Ectodermal cell (in vitro differentiated cells): ENCODE measurements around the gene VSIR. TPM values are rescaled to one million over a fixed set of nuclear protein-coding genes. Genes with fewer than 3 reads are reported as not detected.
A peak's percentile ranks its signal among the peaks of the same experiment; 100 is the strongest.

ENCODE experiments used
- H3K27ac ChIP-seq: 2 replicates; pipeline ENCODE4 v1.7.0; 2013; ENCODE audit warnings: mild to moderate bottlenecking, low read depth, low read length; ENCODE audit not compliant: insufficient read depth, poor library complexity, severe bottlenecking
- H3K27me3 ChIP-seq: 2 replicates; pipeline ENCODE4 v1.7.0; 2013; ENCODE audit warnings: mild to moderate bottlenecking, low read length; ENCODE audit not compliant: insufficient read depth, control insufficient read depth, poor library complexity, severe bottlenecking
- H3K36me3 ChIP-seq: one replicate; pipeline ENCODE4 v1.7.0; 2013; ENCODE audit warnings: low read length; ENCODE audit not compliant: control insufficient read depth, insufficient read depth
- H3K4me1 ChIP-seq: one replicate; pipeline ENCODE4 v1.7.0; 2013; ENCODE audit warnings: low read length; ENCODE audit not compliant: control insufficient read depth, insufficient read depth
- H3K4me3 ChIP-seq: 2 replicates; pipeline ENCODE4 v1.7.0; 2013; ENCODE audit warnings: low read depth, low read length, control low read depth; ENCODE audit not compliant: insufficient read depth
- H3K9me3 ChIP-seq: 2 replicates; pipeline ENCODE4 v1.7.0; 2013; ENCODE audit warnings: mild to moderate bottlenecking, low read length, moderate library complexity; ENCODE audit not compliant: control insufficient read depth
- WGBS, 2 experiments: methylation state at CpG; one replicate each; pipeline ENCODE4 v1.1.7; 2013; ENCODE audit warnings: missing lambda C conversion rate in 2 of 2; 5-methylcytosine and 5-hydroxymethylcytosine counted together
- polyA plus RNA-seq, 4 experiments: library from polyadenylated mRNA; stranded (reverse); fragments of 50-300 nt; gene quantifications; one replicate each; pipeline ENCODE4 v1.2.3, GENCODE V29; 2013

The VSIR gene
- 0.67 TPM for polyA plus RNA-seq (2013, experiment 1 of 4)
- 0.16 TPM for polyA plus RNA-seq (2013, experiment 2 of 4)
- 0.64 TPM for polyA plus RNA-seq (2013, experiment 3 of 4)
- 0.69 TPM for polyA plus RNA-seq (2013, experiment 4 of 4)

DNA sequence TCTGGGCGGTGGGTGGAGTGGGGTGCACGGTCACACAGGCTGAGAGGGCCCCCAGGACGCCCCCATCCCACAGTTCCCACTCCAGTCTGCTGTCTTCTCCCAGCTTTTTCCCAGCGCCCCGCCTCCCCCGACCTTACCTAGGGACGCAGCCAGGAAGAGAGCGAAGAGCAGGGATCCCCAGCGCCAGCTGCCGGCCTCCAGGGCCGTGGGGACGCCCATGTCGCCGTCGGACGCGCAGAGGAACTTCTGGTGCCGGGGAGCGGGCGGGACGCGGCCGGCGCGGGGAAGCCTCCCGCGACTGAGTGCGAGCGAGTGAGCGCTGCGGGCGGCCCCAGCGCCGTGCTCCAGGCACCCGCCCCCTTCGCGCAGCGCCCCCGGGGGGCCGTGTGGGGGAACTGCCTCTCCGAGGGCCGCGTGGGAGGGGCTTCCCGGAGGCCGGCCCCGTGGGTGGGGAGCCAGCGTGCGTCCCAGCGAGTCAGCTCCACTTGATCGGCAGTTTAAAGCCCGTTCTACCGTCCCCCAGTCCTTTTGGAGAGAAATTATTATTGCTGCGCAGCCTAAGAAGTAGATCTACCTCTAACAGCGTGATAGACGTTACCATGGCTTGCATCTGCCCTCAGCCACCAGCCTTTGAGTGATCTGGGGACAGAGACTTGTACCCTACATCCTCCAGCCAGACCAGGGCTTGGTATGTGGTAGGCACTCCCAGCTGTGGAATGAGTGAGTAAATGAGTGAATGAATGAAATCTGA, at the start of gene VSIR:
Gene VSIR, minus strand, starts transcription at position 300 of the 751 bp plus-strand sequence. Its CDS starts 81 bp downstream, at position 219.
- 6% methylated on average over 55 of the region's 55 CpGs for WGBS, 2 experiments
- H3K27me3 ChIP-seq: peaks cover 36% of the 10 kb centered on the region
- H3K4me3 ChIP-seq: peak within 1 kb of the TSS; percentile 38
- H3K9me3 ChIP-seq: no peaks in the 10 kb centered on the region
- no peak within 1 kb of the TSS for H3K27ac ChIP-seq
- no peaks in the 10 kb centered on the region for H3K36me3 ChIP-seq
- peaks cover 4% of the 10 kb centered on the region for H3K4me1 ChIP-seq

DNA sequence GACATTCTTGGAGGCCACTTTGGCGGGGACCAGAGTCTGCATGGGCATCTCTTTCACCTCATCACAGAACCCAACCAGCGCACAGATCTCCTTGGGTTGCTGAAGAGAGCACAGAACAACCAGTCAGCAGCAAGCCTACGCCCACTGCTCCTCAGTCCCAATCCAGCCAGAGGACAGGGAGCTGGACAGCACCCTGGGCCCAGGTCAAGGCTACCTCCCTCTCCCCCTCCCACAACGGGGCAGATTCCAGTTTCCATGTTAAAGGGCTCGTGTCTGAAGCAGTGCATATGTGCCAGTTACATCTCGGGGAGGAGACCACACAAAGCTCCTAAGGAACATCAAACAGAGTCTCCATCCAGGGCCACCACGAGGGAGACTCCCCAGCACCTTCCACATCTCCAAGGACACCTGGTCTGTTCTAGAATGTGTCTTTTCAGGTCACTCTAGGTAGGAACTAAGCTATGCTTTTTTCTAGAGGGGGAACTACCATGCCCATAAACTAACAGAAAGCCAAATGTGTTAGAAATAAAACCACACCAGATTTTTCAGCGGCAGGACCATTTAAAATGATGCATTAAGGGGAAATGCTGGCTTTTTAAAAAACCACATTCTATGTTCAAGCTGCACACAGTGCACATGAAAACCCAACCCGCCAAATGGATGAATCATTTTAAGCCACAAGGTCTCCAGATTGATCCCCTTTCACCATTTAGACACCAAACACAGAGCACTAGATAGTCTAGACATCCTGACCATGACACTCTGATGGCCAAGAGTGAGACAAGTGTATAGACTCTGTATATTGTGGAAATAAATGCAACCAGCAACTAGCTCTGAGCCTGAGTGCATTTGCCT, 48.8 kb upstream of the VSIR start:
- H3K4me3 ChIP-seq: no peak overlapping the region
- H3K27me3 ChIP-seq: no peaks in the 10 kb centered on the region
- H3K36me3 ChIP-seq: peaks cover 72% of the 10 kb centered on the region
- H3K9me3 ChIP-seq: no peaks in the 10 kb centered on the region
- WGBS, 2 experiments: 96% methylated on average over 9 of the region's 9 CpGs
- no peaks in the 10 kb centered on the region for H3K4me1 ChIP-seq
- no peak overlapping the region for H3K27ac ChIP-seq

DNA sequence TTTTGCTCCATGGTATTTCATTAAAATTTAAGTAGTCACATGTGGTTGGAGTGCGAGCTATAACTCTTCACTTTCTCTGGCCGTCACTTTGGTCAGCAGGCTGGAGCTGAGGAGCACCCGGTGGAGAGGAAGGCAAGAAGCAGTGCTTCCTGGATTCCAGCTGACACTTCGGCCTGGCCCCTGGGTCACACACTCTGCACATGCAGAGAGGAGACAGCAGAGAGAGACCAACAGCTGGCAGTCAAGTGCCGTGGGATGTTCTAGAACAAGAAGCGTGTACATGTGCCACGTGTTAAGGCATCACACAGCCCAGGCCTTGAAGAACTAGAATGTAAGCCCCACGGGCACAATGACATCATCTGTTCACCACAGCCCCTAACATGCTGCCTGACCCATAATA, 47.6 kb upstream of the VSIR start:
- no peak overlapping the region for H3K27ac ChIP-seq
- peaks cover 74% of the 10 kb centered on the region for H3K36me3 ChIP-seq
- WGBS, 2 experiments: 95 to 98% methylated on average over 8 of the region's 8 CpGs
- H3K27me3 ChIP-seq: no peaks in the 10 kb centered on the region
- H3K9me3 ChIP-seq: no peaks in the 10 kb centered on the region
- H3K4me3 ChIP-seq: no peak overlapping the region
- no peaks in the 10 kb centered on the region for H3K4me1 ChIP-seq

GRCh38 chr10:71819985-71820384, 46.7 kb upstream of the VSIR start:
- H3K9me3 ChIP-seq: no peaks in the 10 kb centered on the region
- 96% methylated on average over 6 of the region's 6 CpGs for WGBS, 2 experiments
- no peak overlapping the region for H3K4me3 ChIP-seq
- H3K4me1 ChIP-seq: no peaks in the 10 kb centered on the region
- H3K27me3 ChIP-seq: no peaks in the 10 kb centered on the region
- peaks cover 65% of the 10 kb centered on the region for H3K36me3 ChIP-seq
- no peak overlapping the region for H3K27ac ChIP-seq

GRCh38 chr10:71819441-71819861, 46.1 kb upstream of the VSIR start:
- no peak overlapping the region for H3K27ac ChIP-seq
- H3K9me3 ChIP-seq: no peaks in the 10 kb centered on the region
- H3K27me3 ChIP-seq: no peaks in the 10 kb centered on the region
- H3K36me3 ChIP-seq: peaks cover 60% of the 10 kb centered on the region
- no peaks in the 10 kb centered on the region for H3K4me1 ChIP-seq
- WGBS, 2 experiments: 90 to 91% methylated on average over 18 of the region's 18 CpGs
- no peak overlapping the region for H3K4me3 ChIP-seq

DNA sequence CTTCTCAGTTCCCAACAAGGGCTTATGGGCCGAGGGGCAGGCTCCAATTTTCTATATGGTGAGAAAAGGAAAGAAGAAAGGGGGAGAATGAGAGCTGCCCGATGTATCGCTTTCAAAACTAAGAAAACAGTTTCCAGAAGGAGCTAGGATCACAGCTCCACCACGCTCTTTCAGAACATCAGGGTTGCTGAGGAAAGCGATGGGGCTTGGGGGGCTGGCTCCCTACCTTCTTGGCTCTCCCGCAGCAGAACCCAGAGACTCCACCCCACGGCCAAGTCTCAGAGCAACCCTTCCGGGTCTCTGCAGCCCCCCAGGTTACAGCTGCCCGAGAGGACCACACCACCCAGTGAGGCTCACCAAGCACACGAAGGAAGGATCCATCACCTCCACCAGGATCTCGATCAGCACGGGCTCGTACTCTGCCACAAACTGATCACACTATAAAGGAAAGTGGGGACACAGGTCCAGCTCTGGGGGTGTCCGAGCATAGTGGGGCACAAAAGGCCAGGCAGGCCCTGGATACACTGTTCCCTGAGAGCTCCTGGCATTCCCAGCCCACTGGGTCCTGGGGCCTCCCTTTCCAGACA, 45.4 kb upstream of the VSIR start:
- no peak overlapping the region for H3K4me3 ChIP-seq
- no peaks in the 10 kb centered on the region for H3K4me1 ChIP-seq
- peaks cover 57% of the 10 kb centered on the region for H3K36me3 ChIP-seq
- H3K27me3 ChIP-seq: no peaks in the 10 kb centered on the region
- 92 to 93% methylated on average over 14 of the region's 14 CpGs for WGBS, 2 experiments
- H3K9me3 ChIP-seq: no peaks in the 10 kb centered on the region
- H3K27ac ChIP-seq: no peak overlapping the region

- Histone ChIP-seq H3K36me3 (peaks cover 50% of the 10 kb centered on the region), H3K27ac (no peak overlapping the region), H3K27me3 (no peaks in the 10 kb centered on the region), H3K4me3 (no peak overlapping the region), H3K4me1 (peaks cover 3% of the 10 kb centered on the region), H3K9me3 (no peaks in the 10 kb centered on the region)
- WGBS, 2 experiments: 94 to 96% methylated on average over 9 of the region's 9 CpGs
Observed at GRCh38 chr10:71817831-71818655, 44.7 kb upstream of the VSIR start.

- H3K4me1 ChIP-seq: peaks cover 6% of the 10 kb centered on the region
- 97% methylated on average over 8 of the region's 8 CpGs for WGBS, 2 experiments
- H3K27ac ChIP-seq: no peak overlapping the region
- no peak overlapping the region for H3K4me3 ChIP-seq
- no peaks in the 10 kb centered on the region for H3K9me3 ChIP-seq
- no peaks in the 10 kb centered on the region for H3K27me3 ChIP-seq
- peaks cover 47% of the 10 kb centered on the region for H3K36me3 ChIP-seq
Observed at GRCh38 chr10:71816936-71817618, 43.8 kb upstream of the VSIR start.

DNA sequence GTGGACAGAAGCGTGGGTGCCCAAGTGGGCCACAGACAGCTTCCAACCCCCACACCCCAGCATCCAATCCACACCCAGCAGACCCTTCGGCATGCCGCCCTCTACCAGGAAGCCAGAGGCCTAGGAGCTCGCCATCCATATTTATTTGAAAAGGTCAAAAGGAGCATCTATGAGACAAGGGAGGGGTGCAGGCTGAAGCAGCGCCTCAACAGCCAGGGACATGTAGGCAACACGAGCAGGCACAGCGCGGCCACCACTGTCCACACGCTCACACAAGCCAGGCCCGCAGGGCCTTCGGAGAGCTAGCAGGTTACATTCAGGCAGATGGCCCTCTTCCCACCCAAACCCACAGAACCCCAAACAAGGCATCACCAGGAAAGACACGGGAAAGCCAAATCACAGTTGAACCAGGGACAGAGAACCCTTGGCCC, 43.1 kb upstream of the VSIR start:
- Histone ChIP-seq H3K27ac (no peak overlapping the region), H3K9me3 (no peaks in the 10 kb centered on the region), H3K36me3 (peaks cover 41% of the 10 kb centered on the region), H3K4me3 (no peak overlapping the region), H3K27me3 (no peaks in the 10 kb centered on the region), H3K4me1 (peaks cover 6% of the 10 kb centered on the region)
- 93% methylated on average over 12 of the region's 12 CpGs for WGBS, 2 experiments
